ENCODE data around the gene TRIM9. TPM values are rescaled to one million over a fixed set of nuclear protein-coding genes. Genes with fewer than 3 reads are reported as not detected.
"Not testable (repeated sequence)": the region's sequence is repeated elsewhere in the genome, so short reads cannot be mapped to it uniquely, and the experiment has no call there.

TRIM9 gene
- total RNA-seq, 1 experiment from 2014 or later = 0.44 TPM

GRCh38 chr14:50943261-50943942 is 151.5 kb downstream of the TRIM9 start:
- H3K4me3 ChIP-seq (ENCODE audit: low read depth in 2 of 2, low read length in 2 of 2) = peak overlapping the region; percentile 62 to 68
- H3K27ac ChIP-seq (ENCODE audit: low read length) = peak overlapping the region; percentile 39; the same call in 1 of the 2 replicates
- H3K4me1 ChIP-seq (ENCODE audit: control insufficient read depth, insufficient read depth, low read length) = no peaks in the 10 kb centered on the region
- intact Hi-C loops (cut with micrococcal nuclease; ENCODE audit: unreplicated experiment) = no loop called here
- peak; percentile 71 for ATAC-seq
- no peaks in the 10 kb centered on the region for H3K9me3 ChIP-seq (ENCODE audit: control insufficient read depth, insufficient read depth, low read depth, low read length)
- DNase-seq (ENCODE audit: low read depth, low spot score) = no peak
- H3K36me3 ChIP-seq (ENCODE audit: control insufficient read depth, insufficient read depth, low read length) = no peaks in the 10 kb centered on the region
- TF ChIP-seq TCF7L2 (IDR thresholded peaks at IDR 0.05; ENCODE audit: low read depth, low read length) = no peak
- TF ChIP-seq REST (IDR thresholded peaks at IDR 0.05; ENCODE audit: insufficient read depth in 1 of 2, low read depth in 2 of 2, low read length in 1 of 2) = no peak
- no peak for TF ChIP-seq CTCF (IDR thresholded peaks at IDR 0.05)
- TF ChIP-seq POLR2AphosphoS5 (IDR thresholded peaks at IDR 0.05; ENCODE audit: low read depth, low read length) = no peak
- no peak for TF ChIP-seq SIN3A (IDR thresholded peaks at IDR 0.05; ENCODE audit: borderline replicate concordance, insufficient read depth, low read depth, low read length)
- POLR2A ChIA-PET = interaction anchor here (0.6 kb wide), 1 partner anchor 97 kb away, joined by 4 read pairs; no protein-coding TSS in a partner anchor
- in situ Hi-C loops (cut with HindIII; ENCODE audit: low pct_unique_long_range_greater_than_20kb, low sequenced_read_pairs) = no loop called here
- BruUV-seq (replicated peaks) = no TSS peak
- CTCF ChIA-PET = no interaction called here
- H3K27me3 ChIP-seq (ENCODE audit: control insufficient read depth, insufficient read depth, low read length) = no peaks in the 10 kb centered on the region

- H3K27ac ChIP-seq (ENCODE audit: low read length); in situ Hi-C loops (cut with HindIII; ENCODE audit: low pct_unique_long_range_greater_than_20kb, low sequenced_read_pairs); H3K9me3 ChIP-seq (ENCODE audit: control insufficient read depth, insufficient read depth, low read depth, low read length); H3K4me1 ChIP-seq (ENCODE audit: control insufficient read depth, insufficient read depth, low read length); POLR2A ChIA-PET; ATAC-seq; BruUV-seq (replicated peaks); H3K36me3 ChIP-seq (ENCODE audit: control insufficient read depth, insufficient read depth, low read length); H3K4me3 ChIP-seq (ENCODE audit: low read depth in 2 of 2, low read length in 2 of 2); DNase-seq (ENCODE audit: low read depth, low spot score); CTCF ChIA-PET; intact Hi-C loops (cut with micrococcal nuclease; ENCODE audit: unreplicated experiment); H3K27me3 ChIP-seq (ENCODE audit: control insufficient read depth, insufficient read depth, low read length): not testable (repeated sequence)
Measured at GRCh38 chr14:50941638-50942037, 153.3 kb downstream of the TRIM9 start.

- BruUV-seq (replicated peaks) = no TSS peak
- Histone ChIP-seq H3K27ac (ENCODE audit: low read length) (no peak overlapping the region), H3K36me3 (ENCODE audit: control insufficient read depth, insufficient read depth, low read length) (no peaks in the 10 kb centered on the region), H3K4me1 (ENCODE audit: control insufficient read depth, insufficient read depth, low read length) (no peaks in the 10 kb centered on the region), H3K27me3 (ENCODE audit: control insufficient read depth, insufficient read depth, low read length) (no peaks in the 10 kb centered on the region), H3K9me3 (ENCODE audit: control insufficient read depth, insufficient read depth, low read depth, low read length) (no peaks in the 10 kb centered on the region), H3K4me3 (ENCODE audit: low read depth in 2 of 2, low read length in 2 of 2) (no peak overlapping the region)
- no peak for ATAC-seq
- in situ Hi-C loops (cut with HindIII; ENCODE audit: low pct_unique_long_range_greater_than_20kb, low sequenced_read_pairs) (no loop called here), intact Hi-C loops (cut with micrococcal nuclease; ENCODE audit: unreplicated experiment) (no loop called here)
- ChIA-PET POLR2A (no interaction called here), CTCF (no interaction called here)
- DNase-seq (ENCODE audit: low read depth, low spot score) = no peak
- no peak for TF ChIP-seq CTCF (IDR thresholded peaks at IDR 0.05)
- no peak for TF ChIP-seq REST (IDR thresholded peaks at IDR 0.05; ENCODE audit: insufficient read depth in 1 of 2, low read depth in 2 of 2, low read length in 1 of 2)
- no peak for TF ChIP-seq SIN3A (IDR thresholded peaks at IDR 0.05; ENCODE audit: borderline replicate concordance, insufficient read depth, low read depth, low read length)
- no peak for TF ChIP-seq TCF7L2 (IDR thresholded peaks at IDR 0.05; ENCODE audit: low read depth, low read length)
- TF ChIP-seq POLR2AphosphoS5 (IDR thresholded peaks at IDR 0.05; ENCODE audit: low read depth, low read length) = no peak
Measured at GRCh38 chr14:50941151-50941550, 153.8 kb downstream of the TRIM9 start.

Measured in Panc1 (cell line).